ENCODE data around the gene ZNF136. TPM values are rescaled to one million over a fixed set of nuclear protein-coding genes. Genes with fewer than 3 reads are reported as not detected.
A peak's percentile ranks its signal among the peaks of the same experiment; 100 is the strongest.

Gene ZNF136
- total and polyA plus RNA-seq, 10 of the 15 experiments (the other 5 are each of a cell fraction or from before 2014, with no cell fraction given): 2.8 to 7.8 (median 6.7) TPM

DNA sequence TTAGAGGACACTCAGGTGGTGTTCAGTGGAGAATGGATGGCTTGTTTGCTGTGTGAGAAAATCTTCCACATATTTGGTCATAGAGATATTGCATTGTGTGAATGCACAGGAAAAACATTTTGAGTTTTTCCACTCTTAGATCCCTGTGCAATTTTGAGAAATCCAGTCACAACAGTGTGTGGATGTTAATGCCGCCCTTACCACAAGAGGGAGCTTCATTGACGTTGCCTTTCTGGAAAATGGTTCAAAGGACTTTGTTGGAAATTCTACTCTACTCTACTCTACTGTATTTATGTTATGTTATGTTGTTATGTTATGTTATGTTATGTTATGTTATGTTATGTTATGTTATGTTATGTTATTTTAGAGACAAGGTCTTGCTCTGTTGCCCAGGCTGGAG lies 36.2 kb upstream of the ZNF136 start:
- POLR2A ChIA-PET: no interaction called here
- WGBS (ENCODE audit: insufficient coverage, insufficient replicate concordance, low lambda C conversion rate, missing lambda C conversion rate): 33% methylated on average over 2 of the region's 2 CpGs
- H3K36me3 ChIP-seq (ENCODE audit: control insufficient read depth in 2 of 2, insufficient read depth in 2 of 2, low read length in 1 of 2): no peaks in the 10 kb centered on the region
- no peak for DNase-seq (ENCODE audit: low read depth, low spot score)
- CTCF ChIA-PET: interaction anchor here (0.8 to 2.0 kb wide), 10 partner anchors 10 to 204 kb away, joined by 3 to 9 read pairs (median 4); partner anchors contain the start of genes ZNF20 and ZNF625
- no peak overlapping the region for H2AFZ ChIP-seq (ENCODE audit: control insufficient read depth, low read depth, low read length)
- no peaks in the 10 kb centered on the region for H3K4me1 ChIP-seq (ENCODE audit: control insufficient read depth, insufficient read depth, low read length)
- no peaks in the 10 kb centered on the region for H3K27me3 ChIP-seq (replicated peaks in 1 of 2; ENCODE audit: control insufficient read depth in 2 of 2, insufficient read depth in 2 of 2, low read length in 1 of 2)
- H3K27ac ChIP-seq (ENCODE audit: control insufficient read depth, insufficient read depth): no peak overlapping the region
- TF ChIP-seq, protein P1, sequence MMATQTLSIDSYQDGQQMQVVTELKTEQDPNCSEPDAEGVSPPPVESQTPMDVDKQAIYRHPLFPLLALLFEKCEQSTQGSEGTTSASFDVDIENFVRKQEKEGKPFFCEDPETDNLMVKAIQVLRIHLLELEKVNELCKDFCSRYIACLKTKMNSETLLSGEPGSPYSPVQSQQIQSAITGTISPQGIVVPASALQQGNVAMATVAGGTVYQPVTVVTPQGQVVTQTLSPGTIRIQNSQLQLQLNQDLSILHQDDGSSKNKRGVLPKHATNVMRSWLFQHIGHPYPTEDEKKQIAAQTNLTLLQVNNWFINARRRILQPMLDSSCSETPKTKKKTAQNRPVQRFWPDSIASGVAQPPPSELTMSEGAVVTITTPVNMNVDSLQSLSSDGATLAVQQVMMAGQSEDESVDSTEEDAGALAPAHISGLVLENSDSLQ (IDR thresholded peaks at IDR 0.05): no peak
- TF ChIP-seq EGR1 (IDR thresholded peaks at IDR 0.05; ENCODE audit: borderline replicate concordance in 1 of 2, low read depth in 2 of 2, low read length in 2 of 2) (no peak), CHD2 (IDR thresholded peaks at IDR 0.05; ENCODE audit: borderline replicate concordance, low read depth, low read length) (no peak), EP300 (IDR thresholded peaks at IDR 0.05; ENCODE audit: borderline replicate concordance in 1 of 2, control insufficient read depth in 1 of 2, low read depth in 2 of 2, low read length in 2 of 2) (no peak), WRNIP1 (IDR thresholded peaks at IDR 0.05; ENCODE audit: borderline replicate concordance, low read depth, low read length) (no peak), CBFB (IDR thresholded peaks at IDR 0.05; ENCODE audit: low read depth) (no peak), RFX5 (IDR thresholded peaks at IDR 0.05; ENCODE audit: low read depth, low read length) (no peak), SMC3 (IDR thresholded peaks at IDR 0.05; ENCODE audit: borderline replicate concordance, low read length) (peak; percentile 33; the same call in 1 of the 2 replicates), RAD21 (IDR thresholded peaks at IDR 0.05; ENCODE audit: insufficient read depth, low read depth, low read length) (0 out of 2 replicates have a peak, but pooled peaks have one; percentile 24), POLR2A (IDR thresholded peaks at IDR 0.05; ENCODE audit: low read depth, low read length) (no peak), NFIC (IDR thresholded peaks at IDR 0.05; ENCODE audit: low read depth, low read length) (no peak), TCF7 (IDR thresholded peaks at IDR 0.05; ENCODE audit: borderline replicate concordance) (no peak)
- TF ChIP-seq, protein P2, sequence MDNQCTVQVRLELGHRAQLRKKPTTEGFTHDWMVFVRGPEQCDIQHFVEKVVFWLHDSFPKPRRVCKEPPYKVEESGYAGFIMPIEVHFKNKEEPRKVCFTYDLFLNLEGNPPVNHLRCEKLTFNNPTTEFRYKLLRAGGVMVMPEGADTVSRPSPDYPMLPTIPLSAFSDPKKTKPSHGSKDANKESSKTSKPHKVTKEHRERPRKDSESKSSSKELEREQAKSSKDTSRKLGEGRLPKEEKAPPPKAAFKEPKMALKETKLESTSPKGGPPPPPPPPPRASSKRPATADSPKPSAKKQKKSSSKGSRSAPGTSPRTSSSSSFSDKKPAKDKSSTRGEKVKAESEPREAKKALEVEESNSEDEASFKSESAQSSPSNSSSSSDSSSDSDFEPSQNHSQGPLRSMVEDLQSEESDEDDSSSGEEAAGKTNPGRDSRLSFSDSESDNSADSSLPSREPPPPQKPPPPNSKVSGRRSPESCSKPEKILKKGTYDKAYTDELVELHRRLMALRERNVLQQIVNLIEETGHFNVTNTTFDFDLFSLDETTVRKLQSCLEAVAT (IDR thresholded peaks at IDR 0.05): no peak
- TF ChIP-seq, protein P3, sequence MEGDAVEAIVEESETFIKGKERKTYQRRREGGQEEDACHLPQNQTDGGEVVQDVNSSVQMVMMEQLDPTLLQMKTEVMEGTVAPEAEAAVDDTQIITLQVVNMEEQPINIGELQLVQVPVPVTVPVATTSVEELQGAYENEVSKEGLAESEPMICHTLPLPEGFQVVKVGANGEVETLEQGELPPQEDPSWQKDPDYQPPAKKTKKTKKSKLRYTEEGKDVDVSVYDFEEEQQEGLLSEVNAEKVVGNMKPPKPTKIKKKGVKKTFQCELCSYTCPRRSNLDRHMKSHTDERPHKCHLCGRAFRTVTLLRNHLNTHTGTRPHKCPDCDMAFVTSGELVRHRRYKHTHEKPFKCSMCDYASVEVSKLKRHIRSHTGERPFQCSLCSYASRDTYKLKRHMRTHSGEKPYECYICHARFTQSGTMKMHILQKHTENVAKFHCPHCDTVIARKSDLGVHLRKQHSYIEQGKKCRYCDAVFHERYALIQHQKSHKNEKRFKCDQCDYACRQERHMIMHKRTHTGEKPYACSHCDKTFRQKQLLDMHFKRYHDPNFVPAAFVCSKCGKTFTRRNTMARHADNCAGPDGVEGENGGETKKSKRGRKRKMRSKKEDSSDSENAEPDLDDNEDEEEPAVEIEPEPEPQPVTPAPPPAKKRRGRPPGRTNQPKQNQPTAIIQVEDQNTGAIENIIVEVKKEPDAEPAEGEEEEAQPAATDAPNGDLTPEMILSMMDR (IDR thresholded peaks at IDR 0.05 in 2 of 3, conservative IDR thresholded peaks at IDR 0.05 in 1 of 3; ENCODE audit: control insufficient read depth in 2 of 3, extremely low read depth in 1 of 3, insufficient read depth in 1 of 3, low read depth in 3 of 3, low read length in 3 of 3): peak; percentile 30 to 41 (median 31); a peak in 3 of 6 replicates
- no peak for ATAC-seq
- in situ Hi-C loops (cut with MboI) (no loop called here), intact Hi-C loops (cut with micrococcal nuclease; ENCODE audit: unreplicated experiment) (no loop called here)
- H4K20me1 ChIP-seq (ENCODE audit: control insufficient read depth, insufficient read depth): no peaks in the 10 kb centered on the region
- RAD21 ChIA-PET (ENCODE audit: unreplicated experiment): interaction anchor here (1.0 kb wide), 1 partner anchor 67 kb away, joined by 3 read pairs; no protein-coding TSS in a partner anchor
- no peak overlapping the region for H3K4me3 ChIP-seq
- no TSS peak for BruUV-seq (replicated peaks)
- no peak for FAIRE-seq
- SMC1A ChIA-PET (ENCODE audit: uncharacterized antibody, unreplicated experiment): interaction anchor here (0.8 kb wide), 1 partner anchor 13 kb away, joined by 4 read pairs; the partner anchor contains the start of gene ZNF20
- H3K9me3 ChIP-seq (replicated peaks; ENCODE audit: control insufficient read depth, insufficient read depth, low read length): peaks cover 2% of the 10 kb centered on the region; the same call in 2 of the 3 replicates
- no peaks in the 10 kb centered on the region for H3K79me2 ChIP-seq (ENCODE audit: control insufficient read depth, insufficient read depth, low read length)
- H3K9ac ChIP-seq (ENCODE audit: control insufficient read depth, insufficient read depth, low read length): no peak overlapping the region
- H3K4me2 ChIP-seq (ENCODE audit: control insufficient read depth, insufficient read depth): no peak overlapping the region
